Measurements from ENCODE around the gene TEX51.

DNA sequence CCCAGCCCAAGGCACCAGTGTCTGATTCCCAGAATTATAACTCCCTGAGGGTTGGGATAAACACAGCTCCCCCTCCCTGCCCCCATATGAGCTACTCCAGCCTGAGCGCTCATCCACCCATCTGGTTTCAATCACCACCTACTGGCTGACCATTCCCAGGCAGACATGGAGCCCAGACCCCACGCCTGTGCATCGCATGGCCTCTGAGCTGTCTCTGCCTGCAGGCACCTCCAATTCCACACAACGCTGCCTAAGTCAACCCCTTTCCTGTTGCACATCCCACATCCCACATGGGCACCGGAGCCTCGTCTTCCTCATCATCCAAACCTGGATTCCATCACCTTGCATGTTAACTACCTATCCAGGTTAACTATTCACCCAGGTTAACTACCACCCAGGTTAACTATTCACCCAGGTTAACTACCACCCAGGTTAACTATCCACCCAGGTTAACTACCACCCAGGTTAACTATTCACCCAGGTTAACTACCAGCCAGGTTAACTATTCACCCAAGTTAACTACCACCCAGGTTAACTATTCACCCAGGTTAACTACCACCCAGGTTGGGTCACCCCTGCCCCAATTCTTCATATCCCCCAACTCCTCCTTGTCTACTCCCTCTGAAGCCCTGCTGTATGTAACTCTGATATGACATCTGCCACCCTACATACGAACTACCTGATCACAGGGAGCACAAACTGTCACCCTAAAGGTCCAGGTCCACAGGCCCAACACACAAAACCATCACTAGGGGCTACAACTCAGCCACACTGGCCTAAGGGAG, 47.8 kb downstream of the TEX51 start:
- TF ChIP-seq POLR2A (IDR thresholded peaks at IDR 0.05) = no peak
- TF ChIP-seq CTCF (IDR thresholded peaks at IDR 0.05) = no peak

Data from right lobe of liver (tissue), 4 donors.